Activated T-cell treated with anti-CD3 and anti-CD28 coated beads for 4 hours (primary cell): ENCODE measurements around the gene RPS19BP1.

Experiments used
- DNase-seq: peaks from one replicate; pipeline ENCODE4 v3.0.0-alpha.2; 2020

RPS19BP1 gene

GRCh38 chr22:39488563-39489083, 43.9 kb downstream of the RPS19BP1 start:
- DNase-seq = no peak

- DNase-seq = no peak
These were observed 44.6 kb downstream of the RPS19BP1 start for GRCh38 chr22:39487826-39488520.

GRCh38 chr22:39486951-39487825, 45.4 kb downstream of the RPS19BP1 start:
- no peak for DNase-seq

GRCh38 chr22:39482768-39483167, 49.8 kb downstream of the RPS19BP1 start:
- DNase-seq = no peak

- DNase-seq = no peak
These were observed 51.0 kb downstream of the RPS19BP1 start for GRCh38 chr22:39481595-39481994.

- no peak for DNase-seq
These were observed 51.5 kb downstream of the RPS19BP1 start for GRCh38 chr22:39481054-39481453.

- no peak for DNase-seq
These were observed 52.0 kb downstream of the RPS19BP1 start for GRCh38 chr22:39480557-39480956.

GRCh38 chr22:39479254-39479653, 53.3 kb downstream of the RPS19BP1 start:
- no peak for DNase-seq
